SK-N-SH (cell line): ENCODE measurements around the gene ARMC10.

Experiments used
- CHD2 ChIP-seq: fragments of 150-350 bp; IDR thresholded peaks from 2 replicates; pipeline ENCODE4 v1.6.1; 2018; ENCODE audit warnings: low read length; ENCODE audit not compliant: partially characterized antibody
- CTCF ChIP-seq: fragments of 200-600 bp; sonication (generic); IDR thresholded peaks from 2 replicates; pipeline ENCODE4 v1.6.1; 2017; ENCODE audit warnings: antibody characterized with exemption, mild to moderate bottlenecking, moderate library complexity
- EP300 ChIP-seq, 2 experiments: IDR thresholded peaks; 2 replicates each; pipeline versions ENCODE4 v1.4.0 to v1.6.1; 2012; ENCODE audit warnings: borderline replicate concordance in 1 of 2, low read depth in 1 of 2, low read length in 1 of 2
- FOSL2 ChIP-seq: IDR thresholded peaks from 2 replicates; pipeline ENCODE4 v1.4.0; 2012; ENCODE audit warnings: low read depth, mild to moderate bottlenecking, moderate library complexity, borderline replicate concordance
- NRF1 ChIP-seq: IDR thresholded peaks from 2 replicates; pipeline ENCODE4 v1.6.1; 2012; ENCODE audit warnings: low read depth, mild to moderate bottlenecking, low read length
- POLR2AphosphoS5 ChIP-seq: IDR thresholded peaks from 2 replicates; pipeline ENCODE4 v1.6.1; 2012; ENCODE audit warnings: low read depth, low read length
- SIN3A ChIP-seq: IDR thresholded peaks from 2 replicates; pipeline ENCODE4 v1.6.1; 2012; ENCODE audit warnings: low read depth, mild to moderate bottlenecking, low read length, moderate library complexity, borderline replicate concordance
- SMC3 ChIP-seq: IDR thresholded peaks from 2 replicates; pipeline ENCODE4 v1.6.1; 2012; ENCODE audit warnings: low read depth, low read length, improper control_type of control experiment
- TEAD4 ChIP-seq: IDR thresholded peaks from 2 replicates; pipeline ENCODE4 v1.4.0; 2012; ENCODE audit warnings: mild to moderate bottlenecking, borderline replicate concordance; ENCODE audit not compliant: insufficient read depth
- YY1 ChIP-seq: IDR thresholded peaks from 2 replicates; pipeline ENCODE4 v1.4.0; 2012; ENCODE audit warnings: low read depth, mild to moderate bottlenecking
- TF ChIP-seq, protein P1 (sequence below): IDR thresholded peaks from 2 replicates; pipeline ENCODE4 v1.4.0; 2012; ENCODE audit warnings: low read depth

- no peak for TF ChIP-seq SIN3A
- TF ChIP-seq CTCF, result no peak
- peak; percentile 50; the same call in 1 of the 2 replicates for TF ChIP-seq POLR2AphosphoS5
- no peak for TF ChIP-seq CHD2
- no peak for TF ChIP-seq EP300 (IDR thresholded peaks at IDR 0.05; ENCODE audit: borderline replicate concordance in 1 of 2, low read depth in 1 of 2, low read length in 1 of 2)
- TF ChIP-seq SMC3, result no peak
- TF ChIP-seq, protein P1, sequence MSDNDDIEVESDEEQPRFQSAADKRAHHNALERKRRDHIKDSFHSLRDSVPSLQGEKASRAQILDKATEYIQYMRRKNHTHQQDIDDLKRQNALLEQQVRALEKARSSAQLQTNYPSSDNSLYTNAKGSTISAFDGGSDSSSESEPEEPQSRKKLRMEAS, result 0 out of 2 replicates have a peak, but pooled peaks have one; percentile 37
- TF ChIP-seq NRF1, result no peak
- no peak for TF ChIP-seq FOSL2
- 0 out of 2 replicates have a peak, but pooled peaks have one; percentile 5 for TF ChIP-seq YY1
- TF ChIP-seq TEAD4, result no peak
Measured at GRCh38 chr7:103073989-103074518, 886 bp upstream of the ARMC10 start.
